Neural crest cell (in vitro differentiated cells): ENCODE measurements around the gene HSPH1. TPM values are rescaled to one million over a fixed set of nuclear protein-coding genes. Genes with fewer than 3 reads are reported as not detected.
"Not testable (repeated sequence)": the region's sequence is repeated elsewhere in the genome, so short reads cannot be mapped to it uniquely, and the experiment has no call there.

Source experiments
- DNase-seq: peaks from one replicate; pipeline ENCODE4 v3.0.0; 2021; ENCODE audit warnings: low read depth, mixed read lengths, low spot score
- H3K27ac Mint-ChIP-seq: one replicate; pipeline ENCODE4 v1.8.0; 2021; ENCODE audit warnings: mild to moderate bottlenecking, mixed read lengths; ENCODE audit not compliant: unreplicated experiment
- H3K27me3 Mint-ChIP-seq: 2 replicates; pipeline ENCODE4 v1.8.0; 2021; ENCODE audit warnings: low read depth, mild to moderate bottlenecking, mixed read lengths
- H3K36me3 Mint-ChIP-seq: 2 replicates; pipeline ENCODE4 v1.8.0; 2021; ENCODE audit warnings: low read depth, mild to moderate bottlenecking, mixed read lengths
- H3K4me1 Mint-ChIP-seq: 2 replicates; pipeline ENCODE4 v1.8.0; 2021; ENCODE audit warnings: mixed read lengths
- H3K4me3 Mint-ChIP-seq: one replicate; pipeline ENCODE4 v1.8.0; 2021; ENCODE audit warnings: mild to moderate bottlenecking, mixed read lengths
- H3K9me3 Mint-ChIP-seq: 2 replicates; pipeline ENCODE4 v1.8.0; 2021; ENCODE audit warnings: mixed read lengths
- CTCF ChIP-seq: fragments of 200-600 bp; sonication (generic); conservative IDR thresholded peaks from 2 replicates; pipeline ENCODE4 v1.5.0; 2021; ENCODE audit warnings: antibody characterized with exemption, mild to moderate bottlenecking
- total RNA-seq: library from RNA; stranded (reverse); gene quantifications from 2 replicates; pipeline ENCODE4 v1.2.1, GENCODE V29; 2021

The HSPH1 gene
- total RNA-seq, 1 donor from 2014 or later: 146 TPM

GRCh38 chr13:31105856-31106255 lies 55.8 kb downstream of the HSPH1 start:
- Mint-ChIP-seq H3K27ac (no peak overlapping the region), H3K27me3 (peaks cover 7% of the 10 kb centered on the region), H3K4me3 (no peak overlapping the region), H3K36me3 (no peaks in the 10 kb centered on the region), H3K4me1 (no peaks in the 10 kb centered on the region), H3K9me3 (no peaks in the 10 kb centered on the region)
- no peak for TF ChIP-seq CTCF
- no peak for DNase-seq

- H3K27ac Mint-ChIP-seq: no peak overlapping the region
- H3K36me3 Mint-ChIP-seq: no peaks in the 10 kb centered on the region
- H3K4me3 Mint-ChIP-seq: no peak overlapping the region
- DNase-seq: no peak
- H3K9me3 Mint-ChIP-seq: no peaks in the 10 kb centered on the region
- no peaks in the 10 kb centered on the region for H3K4me1 Mint-ChIP-seq
- no peak for TF ChIP-seq CTCF
- H3K27me3 Mint-ChIP-seq: peaks cover 9% of the 10 kb centered on the region
Measured at GRCh38 chr13:31105020-31105795, 56.5 kb downstream of the HSPH1 start.

GRCh38 chr13:31102905-31103304 lies 58.8 kb downstream of the HSPH1 start:
- Mint-ChIP-seq H3K4me3 (no peak overlapping the region), H3K9me3 (no peaks in the 10 kb centered on the region), H3K27ac (no peak overlapping the region), H3K36me3 (no peaks in the 10 kb centered on the region), H3K27me3 (peaks cover 12% of the 10 kb centered on the region), H3K4me1 (no peaks in the 10 kb centered on the region)
- no peak for TF ChIP-seq CTCF
- DNase-seq: no peak

GRCh38 chr13:31101472-31102170 lies 60.1 kb downstream of the HSPH1 start:
- peaks cover 14% of the 10 kb centered on the region for H3K27me3 Mint-ChIP-seq
- no peaks in the 10 kb centered on the region for H3K36me3 Mint-ChIP-seq
- no peaks in the 10 kb centered on the region for H3K9me3 Mint-ChIP-seq
- H3K4me1 Mint-ChIP-seq: no peaks in the 10 kb centered on the region
- TF ChIP-seq CTCF: no peak
- H3K27ac Mint-ChIP-seq: no peak overlapping the region
- no peak overlapping the region for H3K4me3 Mint-ChIP-seq
- no peak for DNase-seq

GRCh38 chr13:31100721-31101120 lies 61.0 kb downstream of the HSPH1 start:
- H3K4me3 Mint-ChIP-seq: no peak overlapping the region
- H3K4me1 Mint-ChIP-seq: no peaks in the 10 kb centered on the region
- no peaks in the 10 kb centered on the region for H3K36me3 Mint-ChIP-seq
- peaks cover 14% of the 10 kb centered on the region for H3K27me3 Mint-ChIP-seq
- no peak overlapping the region for H3K27ac Mint-ChIP-seq
- TF ChIP-seq CTCF: no peak
- DNase-seq: no peak
- H3K9me3 Mint-ChIP-seq: no peaks in the 10 kb centered on the region

- not testable (repeated sequence) for H3K27ac Mint-ChIP-seq, DNase-seq, H3K4me3 Mint-ChIP-seq, H3K36me3 Mint-ChIP-seq, H3K4me1 Mint-ChIP-seq, H3K9me3 Mint-ChIP-seq, H3K27me3 Mint-ChIP-seq
Measured at GRCh38 chr13:31097911-31098434, 63.7 kb downstream of the HSPH1 start.
